Heart right ventricle (tissue), 16 donors: ENCODE data around the gene ATG16L2. TPM values are rescaled to one million over a fixed set of nuclear protein-coding genes. Genes with fewer than 3 reads are reported as not detected.
"Not testable (repeated sequence)": the region's sequence is repeated elsewhere in the genome, so short reads cannot be mapped to it uniquely, and the experiment has no call there.

Experiments
- ATAC-seq, 8 donors: fragments of 200-7000 bp; cut with Tn5 transposase; one replicate each; pipeline ENCODE4 v1.9.1; 2020; ENCODE audit warnings: mild to moderate bottlenecking in 8 of 8, moderate library complexity in 8 of 8, moderate number of reproducible peaks in 1 of 8
- DNase-seq, 2 donors: peaks; one replicate each; pipeline ENCODE4 v3.0.0-alpha.2; 2020
- H3K27ac ChIP-seq, 10 donors: fragments of 200-600 bp; sonication (generic) in 2 of 10; one replicate each; pipeline versions ENCODE4 v1.5.0 to v1.8.0; 2020 to 2022; ENCODE audit warnings: mild to moderate bottlenecking in 3 of 10
- H3K27me3 ChIP-seq, 7 donors: fragments of 200-600 bp; one replicate each; pipeline ENCODE4 v1.8.0; 2021 to 2022; ENCODE audit warnings: mild to moderate bottlenecking in 2 of 7
- H3K36me3 ChIP-seq, 9 donors: fragments of 200-600 bp; sonication (generic) in 1 of 9; one replicate each; pipeline versions ENCODE4 v1.5.0 to v1.8.0; 2020 to 2022; ENCODE audit warnings: mild to moderate bottlenecking in 2 of 9
- H3K4me1 ChIP-seq, 9 donors: fragments of 200-600 bp; sonication (generic) in 1 of 9; one replicate each; pipeline versions ENCODE4 v1.5.0 to v1.8.0; 2020 to 2022; ENCODE audit warnings: mild to moderate bottlenecking in 4 of 9
- H3K4me3 ChIP-seq, 10 donors: fragments of 200-600 bp; sonication (generic) in 2 of 10; one replicate each; pipeline versions ENCODE4 v1.5.0 to v1.8.0; 2020 to 2022; ENCODE audit warnings: mild to moderate bottlenecking in 7 of 10, moderate library complexity in 2 of 10
- H3K9me3 ChIP-seq, 11 donors: fragments of 200-600 bp in 10 of 11; sonication (generic) in 2 of 11; one replicate each; pipeline versions ENCODE4 v1.5.0 to v1.8.0; 2013 to 2022; ENCODE audit warnings: mild to moderate bottlenecking in 2 of 11, control low read depth in 1 of 11, moderate library complexity in 1 of 11
- CTCF ChIP-seq, 9 donors: fragments of 200-600 bp; sonication (generic) in 2 of 9; IDR thresholded peaks; one replicate each; pipeline versions ENCODE4 v1.5.0 to v1.8.0; 2021 to 2022; ENCODE audit warnings: antibody characterized with exemption in 9 of 9, mild to moderate bottlenecking in 5 of 9, moderate library complexity in 1 of 9
- WGBS, 2 donors: extraction: QIAGEN DNeasy Blood & Tissue Kit; methylation state at CpG; one replicate each; pipeline ENCODE4 v1.1.7; 2013; ENCODE audit warnings: inconsistent platforms in 1 of 2; 5-methylcytosine and 5-hydroxymethylcytosine counted together
- intact Hi-C, 10 donors: fragments of 100-400 bp; cut with DNase I; formaldehyde crosslinking; loops; one replicate each; pipeline versions ENCODE4 v1.11.1 to v1.14.2; 2022
- polyA plus RNA-seq, 2 donors: library from polyadenylated mRNA; stranded (reverse); fragments of 200-250 nt; gene quantifications; one replicate each; pipeline ENCODE4 v1.2.3, GENCODE V29; 2013
- total RNA-seq, 10 donors: library from RNA; stranded (reverse); fragmentation: NEBNext Ultra II Directional in 3 of 10; extraction: Animal tissue kit (Norgen Biotek cat#: 25700) in 3 of 10; gene quantifications; one replicate each; pipeline versions ENCODE4 v1.2.1 to v1.2.4, GENCODE V29; 2021 to 2023
- donor health status: Arrhythmogenic right ventricular cardiomyopathy.
- donor health status: ischemic (EF 13 %, LVEDD 7.1; RV severe dilation, severe dysfunction).
- donor health status: healthy with polysubstance abuse.
- donor health status: DM: no; HTN: yes; CAD: no.
- donor health status: DM: no; HTN: no; CAD: no.
- donor health status: ischemic (EF 25% LVEDD 6.9; RV normal size, moderate dysfunction).
- donor health status: ischemic (EF 25% LVEDD 5.7; RV mildly dilated, moderate dysfunction).
- donor health status: healthy.
- donor health status: DM: yes; HTN: yes; CAD: no.
- donor health status: Ischemic cardiomyopathy.
- donor health status: ischemic (EF 35%, LVEDD 5.7; RV mildly dilated, moderate dysfunction).
- donor health status: nonischemic (EF 11% LVEDD 7.7; RV severe dilation, severe dysfunction).
- donor health status: DM: yes; HTN: yes; CAD: no.
- donor health status: PGD.
- donor health status: ischemic (EF 29% LVEDD 5.4; RV normal size, mild dysfunction).
- donor health status: nonischemic (EF 23%, LVEDD 6.1; RV moderate dilation, normal function).

The ATG16L2 gene
- total and polyA plus RNA-seq, 12 donors = 8.0 to 66.9 (median 12.3) TPM

- Histone ChIP-seq H3K36me3 (no peaks in the 10 kb centered on the region), H3K27ac (peak overlapping the region in 8 of 10 donors; percentile 3 to 65 (median 42)), H3K9me3 (no peaks in the 10 kb centered on the region), H3K27me3 (no peaks in the 10 kb centered on the region), H3K4me3 (no peak overlapping the region), H3K4me1 (peaks cover 7 to 57% (median 34%) of the 10 kb centered on the region in 9 donors)
- no peak for TF ChIP-seq CTCF (IDR thresholded peaks at IDR 0.05)
- intact Hi-C loops = loop anchor here in 5 of 10 donors (2.0 to 10.0 kb wide), 5 partner anchors 62 to 205 kb away; no protein-coding TSS in a partner anchor
- ATAC-seq (peak in 6 of 8 donors; percentile 18 to 52 (median 45)), DNase-seq (peak; percentile 44 to 67)
- WGBS, 2 donors = 29 to 44% methylated on average over 10 of the region's 10 CpGs
Observed at GRCh38 chr11:72789493-72790131, 24.6 kb upstream of the ATG16L2 start.

GRCh38 chr11:72791228-72791627 lies 23.0 kb upstream of the ATG16L2 start:
- H3K27ac ChIP-seq, ATAC-seq, H3K36me3 ChIP-seq, H3K9me3 ChIP-seq, H3K27me3 ChIP-seq, H3K4me3 ChIP-seq, DNase-seq: not testable (repeated sequence)
- intact Hi-C loops = loop anchor here in 4 of 10 donors (5.0 to 10.0 kb wide), 3 partner anchors 64 to 206 kb away; no protein-coding TSS in a partner anchor
- 91 to 92% methylated on average over 7 of the region's 7 CpGs for WGBS, 2 donors
- H3K4me1 ChIP-seq = peaks cover 7 to 60% (median 35%) of the 10 kb centered on the region in 9 donors

GRCh38 chr11:72792437-72793021 lies 21.7 kb upstream of the ATG16L2 start:
- H3K4me1 ChIP-seq = peaks cover 7 to 49% (median 35%) of the 10 kb centered on the region in 9 donors
- no peaks in the 10 kb centered on the region for H3K27me3 ChIP-seq
- ATAC-seq = no peak
- peak overlapping the region in 9 of 10 donors; percentile 83 to 96 (median 90) for H3K27ac ChIP-seq
- no peaks in the 10 kb centered on the region for H3K36me3 ChIP-seq
- no peaks in the 10 kb centered on the region for H3K9me3 ChIP-seq
- DNase-seq = no peak
- no peak overlapping the region for H3K4me3 ChIP-seq
- no peak for TF ChIP-seq CTCF (IDR thresholded peaks at IDR 0.05)
- intact Hi-C loops = loop anchor here in 8 of 10 donors (1.0 to 10.0 kb wide), 6 partner anchors 65 to 208 kb away; no protein-coding TSS in a partner anchor
- WGBS, 2 donors = 96 to 97% methylated on average over 3 of the region's 3 CpGs

GRCh38 chr11:72793076-72793424 lies 21.2 kb upstream of the ATG16L2 start:
- Histone ChIP-seq H3K9me3 (no peaks in the 10 kb centered on the region), H3K4me1 (peaks cover 7 to 44% (median 35%) of the 10 kb centered on the region in 9 donors), H3K4me3 (peak overlapping the region in 7 of 10 donors; percentile 60 to 78 (median 69)), H3K27ac (peak overlapping the region; percentile 83 to 96 (median 90)), H3K27me3 (no peaks in the 10 kb centered on the region), H3K36me3 (no peaks in the 10 kb centered on the region)
- intact Hi-C loops = loop anchor here in 8 of 10 donors (1.0 to 10.0 kb wide), 6 partner anchors 66 to 208 kb away; no protein-coding TSS in a partner anchor
- no peak for TF ChIP-seq CTCF (IDR thresholded peaks at IDR 0.05)
- WGBS, 2 donors = 79 to 81% methylated on average over 2 of the region's 2 CpGs
- ATAC-seq (no peak), DNase-seq (no peak)
